AG09309 (cell line): ENCODE results near the gene FASLG.
"Not testable (repeated sequence)": the region's sequence is repeated elsewhere in the genome, so short reads cannot be mapped to it uniquely, and the experiment has no call there.

ENCODE experiments used
- DNase-seq: peaks from one replicate; pipeline ENCODE4 v3.0.0-alpha.2; 2010; ENCODE audit warnings: low read depth
- H3K4me3 ChIP-seq: 2 replicates; pipeline ENCODE4 v1.5.1; 2011; ENCODE audit warnings: mild to moderate bottlenecking, low read depth, low read length, moderate library complexity; ENCODE audit not compliant: control insufficient read depth
- TF ChIP-seq, protein P1 (sequence below): IDR thresholded peaks from 2 replicates; pipeline ENCODE4 v1.5.1; 2011; ENCODE audit warnings: mild to moderate bottlenecking, low read depth, low read length, inconsistent platforms; ENCODE audit not compliant: insufficient read depth, control insufficient read depth; ENCODE audit errors: missing control alignments

The FASLG gene

DNA sequence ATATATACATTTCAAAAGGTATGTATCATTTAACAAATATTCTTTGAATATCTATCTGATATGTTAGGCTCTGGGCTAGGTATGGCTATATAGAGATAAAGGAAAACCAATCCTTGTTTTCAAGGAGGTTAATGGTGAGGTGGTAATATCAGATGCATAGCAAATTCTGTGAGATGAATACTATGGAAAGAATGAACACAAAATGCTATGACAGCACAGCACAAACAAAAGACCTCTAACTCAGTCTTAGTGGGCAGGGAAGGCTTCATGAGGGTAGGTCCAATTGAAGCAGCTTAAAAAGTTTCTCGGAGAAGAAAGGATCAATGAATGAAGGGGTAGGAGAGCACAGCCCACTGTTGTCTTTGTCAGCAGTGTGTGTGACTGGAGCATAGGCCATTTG is 27.2 kb downstream of the FASLG start:
- no peak overlapping the region for H3K4me3 ChIP-seq
- DNase-seq = no peak
- TF ChIP-seq, protein P1, sequence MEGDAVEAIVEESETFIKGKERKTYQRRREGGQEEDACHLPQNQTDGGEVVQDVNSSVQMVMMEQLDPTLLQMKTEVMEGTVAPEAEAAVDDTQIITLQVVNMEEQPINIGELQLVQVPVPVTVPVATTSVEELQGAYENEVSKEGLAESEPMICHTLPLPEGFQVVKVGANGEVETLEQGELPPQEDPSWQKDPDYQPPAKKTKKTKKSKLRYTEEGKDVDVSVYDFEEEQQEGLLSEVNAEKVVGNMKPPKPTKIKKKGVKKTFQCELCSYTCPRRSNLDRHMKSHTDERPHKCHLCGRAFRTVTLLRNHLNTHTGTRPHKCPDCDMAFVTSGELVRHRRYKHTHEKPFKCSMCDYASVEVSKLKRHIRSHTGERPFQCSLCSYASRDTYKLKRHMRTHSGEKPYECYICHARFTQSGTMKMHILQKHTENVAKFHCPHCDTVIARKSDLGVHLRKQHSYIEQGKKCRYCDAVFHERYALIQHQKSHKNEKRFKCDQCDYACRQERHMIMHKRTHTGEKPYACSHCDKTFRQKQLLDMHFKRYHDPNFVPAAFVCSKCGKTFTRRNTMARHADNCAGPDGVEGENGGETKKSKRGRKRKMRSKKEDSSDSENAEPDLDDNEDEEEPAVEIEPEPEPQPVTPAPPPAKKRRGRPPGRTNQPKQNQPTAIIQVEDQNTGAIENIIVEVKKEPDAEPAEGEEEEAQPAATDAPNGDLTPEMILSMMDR = no peak

DNA sequence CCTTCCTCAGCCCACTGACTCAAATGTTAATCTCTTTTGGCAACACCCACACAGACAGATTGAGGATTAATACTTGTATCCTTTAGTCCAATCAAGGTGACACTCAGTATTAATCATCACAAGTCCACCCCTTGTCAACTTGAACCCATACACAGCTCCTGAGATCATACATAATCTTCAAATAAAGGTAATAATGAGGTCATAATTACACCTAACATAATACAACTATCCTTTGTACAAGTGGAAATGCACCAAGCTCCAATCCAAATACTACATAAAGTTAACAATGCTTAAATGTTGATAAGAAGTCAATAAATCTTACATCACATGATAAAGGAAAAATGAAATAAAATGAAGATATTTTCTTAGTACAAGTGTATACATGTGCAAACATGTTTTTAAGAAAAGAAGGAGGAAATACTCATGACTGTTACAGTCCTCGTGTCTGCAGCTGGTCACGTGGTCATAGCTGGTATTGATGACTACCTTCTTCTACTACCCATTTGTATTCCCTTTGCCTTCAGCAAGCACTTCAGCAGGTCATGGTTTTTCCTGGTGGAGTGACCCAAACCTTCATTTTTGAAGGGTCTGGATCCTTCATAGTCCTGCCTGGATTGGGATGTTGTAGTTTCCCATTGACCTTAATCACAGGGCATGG is 29.7 kb downstream of the FASLG start:
- H3K4me3 ChIP-seq, DNase-seq: not testable (repeated sequence)

DNA sequence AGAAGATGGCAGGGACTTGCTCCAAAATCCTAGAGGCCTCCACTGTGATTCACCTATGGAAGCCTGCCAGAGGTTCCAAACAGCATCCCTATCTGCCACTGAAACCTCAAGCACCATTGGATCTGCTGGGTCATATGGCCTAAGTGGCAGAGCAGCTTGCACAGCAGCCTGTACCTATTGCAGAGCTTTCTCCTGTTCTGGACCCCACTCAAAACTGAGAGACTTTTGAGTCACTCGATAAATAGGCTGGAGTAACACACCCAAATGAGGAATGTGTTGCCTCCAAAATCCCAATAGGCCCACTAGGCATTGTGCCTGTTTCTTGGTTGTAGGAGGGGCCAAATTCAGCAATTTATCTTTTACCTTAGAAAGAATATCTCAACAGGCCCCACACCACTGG is 32.0 kb downstream of the FASLG start:
- DNase-seq, H3K4me3 ChIP-seq: not testable (repeated sequence)

DNA sequence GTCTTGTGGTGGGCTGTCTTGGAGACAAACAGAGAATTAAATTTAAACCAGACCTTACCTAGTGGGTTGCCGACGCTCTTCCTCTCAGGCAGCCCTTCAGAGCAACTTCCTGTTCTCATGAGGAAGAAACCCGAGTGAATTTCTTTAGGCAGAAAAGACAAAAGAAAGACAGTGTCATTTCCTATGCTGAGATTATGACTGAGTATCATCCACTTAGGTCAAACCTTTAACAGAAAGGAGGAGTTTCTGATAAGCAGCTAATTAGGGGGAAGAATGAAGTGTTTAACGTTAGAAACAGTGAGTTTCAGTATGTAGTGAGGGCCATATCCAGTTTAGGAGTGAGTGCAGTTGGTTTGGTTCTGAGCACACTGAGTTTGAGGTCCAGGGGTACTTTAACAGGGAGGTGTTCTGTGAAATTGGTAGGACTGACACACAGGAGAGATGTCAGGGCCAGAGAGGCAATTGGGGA is 38.7 kb downstream of the FASLG start:
- DNase-seq = no peak
- TF ChIP-seq, protein P1 = no peak
- no peak overlapping the region for H3K4me3 ChIP-seq

DNA sequence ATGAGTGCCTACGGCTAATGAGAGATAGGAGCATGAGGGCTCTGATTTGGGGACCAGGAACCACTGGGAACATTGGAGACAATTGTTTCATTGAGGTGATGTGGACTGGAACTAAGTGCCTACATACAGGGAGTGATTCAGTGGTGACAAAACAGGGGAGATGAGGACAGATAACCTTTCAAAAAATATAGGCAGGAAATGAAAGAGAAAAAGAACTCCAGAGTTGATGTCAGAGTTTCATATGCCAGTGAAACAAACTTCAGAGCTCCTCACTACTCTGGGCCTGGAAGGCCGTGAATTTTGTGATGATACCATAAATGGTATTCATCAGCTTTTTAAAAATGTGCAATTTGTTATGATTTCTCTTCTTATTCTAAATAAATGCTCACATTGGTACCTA is 39.3 kb downstream of the FASLG start:
- no peak overlapping the region for H3K4me3 ChIP-seq
- TF ChIP-seq, protein P1 = no peak
- DNase-seq = no peak

DNA sequence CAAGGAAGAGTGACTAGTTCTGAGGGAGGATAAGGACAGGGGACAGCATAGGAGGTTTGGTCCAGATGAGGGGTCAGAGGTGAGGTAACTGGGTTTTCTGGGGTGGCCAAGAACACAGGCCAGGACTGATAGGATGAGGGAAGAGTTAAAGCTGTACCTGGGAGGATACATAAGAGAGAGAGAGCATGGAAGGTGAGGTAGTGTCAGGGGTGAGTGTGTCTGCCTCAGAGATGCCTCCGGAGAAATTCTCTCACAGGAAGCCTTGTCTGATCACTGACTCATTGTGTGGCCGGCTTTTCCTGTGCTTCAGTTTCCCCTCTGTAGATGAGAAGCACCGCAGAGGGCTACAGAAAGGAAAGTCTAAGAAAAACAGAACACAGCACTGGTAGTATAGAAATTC is 40.2 kb downstream of the FASLG start:
- DNase-seq = no peak

DNA sequence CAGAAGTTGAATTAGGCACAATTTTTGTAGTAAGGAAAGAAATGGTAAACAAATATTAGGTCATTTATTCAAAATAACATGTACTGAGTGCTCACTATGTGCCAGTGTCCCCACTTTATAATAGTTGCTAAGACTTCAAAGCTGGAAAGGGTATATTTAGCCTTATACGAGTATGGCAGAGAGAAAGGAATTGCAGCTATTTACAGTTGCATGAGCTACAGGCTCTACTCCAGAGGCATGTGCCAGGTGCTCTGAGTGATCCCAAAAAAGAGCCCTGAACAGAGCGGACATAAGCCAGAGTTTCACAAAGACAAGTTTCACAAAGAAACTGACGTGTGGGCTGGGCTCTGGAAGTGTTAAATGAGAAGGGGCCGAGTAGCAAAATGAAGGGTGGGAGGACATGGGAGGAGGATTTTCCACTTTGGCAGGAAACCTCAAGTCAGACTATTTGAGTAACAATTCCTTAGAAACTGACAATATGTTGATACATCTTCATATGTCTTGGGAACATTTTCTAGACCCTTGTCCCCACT is 40.9 kb downstream of the FASLG start:
- no peak overlapping the region for H3K4me3 ChIP-seq
- TF ChIP-seq, protein P1 = no peak
- no peak for DNase-seq

More for the DNA sequence above, 40.2 kb downstream of the FASLG start:
- H3K4me3 ChIP-seq = no peak overlapping the region
- TF ChIP-seq, protein P1 = no peak

DNA sequence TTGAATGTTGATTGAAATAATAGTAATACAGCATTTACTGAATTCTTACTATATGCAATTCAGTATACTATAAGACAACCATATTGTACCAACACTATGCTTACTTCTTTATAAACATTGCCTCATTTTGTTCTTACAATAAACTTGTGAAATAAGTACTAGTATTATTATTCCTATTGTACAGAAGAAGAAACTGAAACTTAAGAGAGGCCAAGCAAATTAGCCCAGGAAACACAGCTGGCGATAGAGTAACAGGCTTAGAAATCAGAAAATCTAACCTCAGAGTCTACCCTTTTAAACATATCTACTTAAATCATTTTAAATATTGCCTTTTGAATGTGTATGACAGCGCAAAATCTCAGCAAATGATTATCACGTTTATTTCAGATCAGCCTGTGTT is 41.7 kb downstream of the FASLG start:
- TF ChIP-seq, protein P1 = no peak
- DNase-seq = no peak
- no peak overlapping the region for H3K4me3 ChIP-seq
